GM23248 (cell line): ENCODE measurements around the gene TOP1.

Experiments used
- EZH2 ChIP-seq: fragments of 200-600 bp; sonication (generic); IDR thresholded peaks from 2 replicates; pipeline ENCODE4 v1.6.1; 2018; ENCODE audit warnings: antibody characterized with exemption, mild to moderate bottlenecking; ENCODE audit not compliant: insufficient read depth, poor library complexity, severe bottlenecking
- EZH2phosphoT487 ChIP-seq: fragments of 200-600 bp; sonication (generic); IDR thresholded peaks from 2 replicates; pipeline ENCODE4 v1.6.1; 2018; ENCODE audit warnings: antibody characterized with exemption, moderate library complexity, mild to moderate bottlenecking, low read depth; ENCODE audit not compliant: insufficient read depth

GRCh38 chr20:41007481-41007880, 21.1 kb upstream of the TOP1 start:
- TF ChIP-seq EZH2phosphoT487, result no peak
- no peak for TF ChIP-seq EZH2
